HUDEP-2 (cell line): ENCODE data around the gene FBXW7.

Experiments
- DNase-seq, 76 experiments: peaks; one replicate each; lab custom pipeline; 2025; ENCODE audit not compliant: unreplicated experiment in 76 of 76; lab: John Stamatoyannopoulos, UW

FBXW7 gene

GRCh38 chr4:152382057-152382785 is 153.7 kb downstream of the FBXW7 start:
- DNase-seq = no peak

- no peak for DNase-seq
These were observed 155.0 kb downstream of the FBXW7 start for GRCh38 chr4:152380919-152381318.

GRCh38 chr4:152380185-152380584 is 155.7 kb downstream of the FBXW7 start:
- DNase-seq = no peak

GRCh38 chr4:152374606-152375285 is 161.1 kb downstream of the FBXW7 start:
- DNase-seq = no peak

GRCh38 chr4:152374153-152374552 is 161.7 kb downstream of the FBXW7 start:
- no peak for DNase-seq

- DNase-seq = no peak
These were observed 163.4 kb downstream of the FBXW7 start for GRCh38 chr4:152372444-152372843.

- DNase-seq = no peak
These were observed 166.0 kb downstream of the FBXW7 start for GRCh38 chr4:152369902-152370295.

- DNase-seq = no peak
These were observed 166.5 kb downstream of the FBXW7 start for GRCh38 chr4:152369203-152369901.

GRCh38 chr4:152368001-152368400 is 167.9 kb downstream of the FBXW7 start:
- DNase-seq = no peak

- DNase-seq = no peak
These were observed 171.0 kb downstream of the FBXW7 start for GRCh38 chr4:152364883-152365282.

- no peak for DNase-seq
These were observed 171.5 kb downstream of the FBXW7 start for GRCh38 chr4:152364383-152364782.

GRCh38 chr4:152363904-152364303 is 172.0 kb downstream of the FBXW7 start:
- DNase-seq = no peak

- no peak for DNase-seq
These were observed 172.8 kb downstream of the FBXW7 start for GRCh38 chr4:152363086-152363485.

GRCh38 chr4:152360045-152360410 is 175.9 kb downstream of the FBXW7 start:
- DNase-seq = no peak

GRCh38 chr4:152359208-152360044 is 176.5 kb downstream of the FBXW7 start:
- no peak for DNase-seq

- DNase-seq = no peak
These were observed 178.7 kb downstream of the FBXW7 start for GRCh38 chr4:152357206-152357605.

- no peak for DNase-seq
These were observed 179.4 kb downstream of the FBXW7 start for GRCh38 chr4:152356428-152357034.

GRCh38 chr4:152352622-152353116 is 183.2 kb downstream of the FBXW7 start:
- DNase-seq = no peak

GRCh38 chr4:152352215-152352614 is 183.7 kb downstream of the FBXW7 start:
- no peak for DNase-seq

- no peak for DNase-seq
These were observed 184.8 kb downstream of the FBXW7 start for GRCh38 chr4:152351080-152351479.
